Jurkat, Clone E6-1 (cell line): Measurements from ENCODE around the gene MYBPC1.
"Not testable (repeated sequence)": the region's sequence is repeated elsewhere in the genome, so short reads cannot be mapped to it uniquely, and the experiment has no call there.

Source experiments
- DNase-seq: peaks from one replicate; pipeline ENCODE4 v3.0.0-alpha.2; 2011; ENCODE audit warnings: low read depth, low spot score
- H3K4me3 ChIP-seq: 2 replicates; pipeline ENCODE4 v1.5.1; 2011; ENCODE audit warnings: mild to moderate bottlenecking, low read length, control low read depth, moderate library complexity

The MYBPC1 gene

GRCh38 chr12:101680240-101680639 lies 85.5 kb downstream of the MYBPC1 start:
- no peak for DNase-seq
- no peak overlapping the region for H3K4me3 ChIP-seq

- DNase-seq, result no peak
- H3K4me3 ChIP-seq, result no peak overlapping the region
Observed at GRCh38 chr12:101680647-101681046, 85.9 kb downstream of the MYBPC1 start.

DNA sequence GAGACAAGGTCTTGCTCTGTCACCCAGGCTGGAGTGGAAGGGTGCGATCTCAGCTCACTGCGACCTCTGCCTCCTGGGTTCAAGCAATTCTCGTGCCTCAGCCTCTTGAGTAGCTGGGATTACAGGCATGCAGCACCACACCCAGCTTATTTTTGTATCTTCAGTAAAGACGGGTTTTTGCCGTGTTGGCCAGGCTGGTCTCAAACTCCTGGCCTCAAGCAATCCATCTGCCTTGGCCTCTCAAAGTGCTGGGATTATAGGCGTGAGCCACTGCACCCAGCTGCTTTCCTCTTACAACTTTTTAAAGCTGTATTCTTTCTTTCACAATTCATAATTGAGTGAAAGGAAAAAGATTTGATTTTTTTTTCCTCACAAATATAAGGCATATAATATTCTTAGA lies 86.9 kb downstream of the MYBPC1 start:
- not testable (repeated sequence) for DNase-seq, H3K4me3 ChIP-seq

GRCh38 chr12:101685092-101685491 lies 90.3 kb downstream of the MYBPC1 start:
- H3K4me3 ChIP-seq, result no peak overlapping the region
- no peak for DNase-seq

GRCh38 chr12:101686176-101686575 lies 91.4 kb downstream of the MYBPC1 start:
- no peak overlapping the region for H3K4me3 ChIP-seq
- DNase-seq, result no peak

DNA sequence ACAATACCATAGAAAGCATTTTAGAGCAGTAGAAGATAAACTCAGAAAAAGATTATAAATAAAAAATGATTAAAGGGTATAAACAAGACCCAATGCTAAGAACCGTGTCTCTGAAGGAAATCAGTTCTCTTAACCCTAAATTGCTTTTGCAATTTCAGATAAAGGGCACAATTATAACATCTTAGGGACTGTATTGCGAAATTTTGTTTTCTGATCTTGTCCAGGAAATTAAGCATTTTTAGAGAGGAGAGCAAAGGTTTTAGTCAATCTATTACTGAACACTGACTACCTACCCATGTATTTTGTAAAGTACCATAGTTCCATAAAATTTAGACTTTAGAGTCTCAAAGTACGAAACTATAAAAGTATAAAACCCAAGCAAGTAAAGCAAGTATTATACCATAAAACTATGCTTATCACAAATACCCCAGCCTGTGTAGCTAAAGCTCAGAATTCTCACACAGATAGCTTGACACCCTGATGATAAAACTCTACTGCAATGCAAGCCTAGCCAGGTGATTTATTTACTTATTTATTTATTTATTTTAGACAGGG lies 95.8 kb downstream of the MYBPC1 start:
- no peak for DNase-seq
- no peak overlapping the region for H3K4me3 ChIP-seq

GRCh38 chr12:101691503-101692096 lies 96.8 kb downstream of the MYBPC1 start:
- no peak for DNase-seq

GRCh38 chr12:101694297-101694848 lies 99.6 kb downstream of the MYBPC1 start:
- no peak overlapping the region for H3K4me3 ChIP-seq
- no peak for DNase-seq

More at GRCh38 chr12:101691503-101692096, 96.8 kb downstream of the MYBPC1 start:
- no peak overlapping the region for H3K4me3 ChIP-seq

- DNase-seq, result no peak
- H3K4me3 ChIP-seq, result no peak overlapping the region
Observed at GRCh38 chr12:101694986-101695385, 100.2 kb downstream of the MYBPC1 start.

DNA sequence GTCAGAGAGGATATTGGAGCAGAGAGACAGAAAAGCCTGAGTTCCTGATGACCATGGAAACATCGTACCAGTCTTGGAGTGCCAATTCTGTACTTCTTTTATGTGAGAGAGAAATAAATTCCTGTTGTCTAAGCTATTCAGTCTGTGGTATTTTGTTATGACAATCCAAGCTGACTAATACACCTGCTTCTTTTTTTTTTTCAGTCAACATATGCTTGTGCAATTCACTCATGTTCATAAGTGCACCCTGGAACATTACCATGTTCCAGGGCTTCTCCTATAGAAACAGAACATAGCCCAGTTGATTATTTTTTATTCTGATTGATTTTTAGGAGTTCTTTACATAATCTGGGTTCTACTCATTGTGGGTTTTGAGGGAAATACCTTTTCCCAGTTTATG lies 100.9 kb downstream of the MYBPC1 start:
- no peak overlapping the region for H3K4me3 ChIP-seq
- DNase-seq, result no peak

- no peak for DNase-seq
Observed at GRCh38 chr12:101696251-101697196, 101.8 kb downstream of the MYBPC1 start.

GRCh38 chr12:101697197-101697929 lies 102.6 kb downstream of the MYBPC1 start, which contains the start of gene CHPT1:
Gene CHPT1 (plus strand): TSS chr12:101697640. CDS start chr12:101697862, 222 bp downstream.
- H3K4me3 ChIP-seq, result peak within 1 kb of the TSS; percentile 76
- no peak for DNase-seq

More at GRCh38 chr12:101696251-101697196, 101.8 kb downstream of the MYBPC1 start:
- peak overlapping the region; percentile 76 for H3K4me3 ChIP-seq

DNA sequence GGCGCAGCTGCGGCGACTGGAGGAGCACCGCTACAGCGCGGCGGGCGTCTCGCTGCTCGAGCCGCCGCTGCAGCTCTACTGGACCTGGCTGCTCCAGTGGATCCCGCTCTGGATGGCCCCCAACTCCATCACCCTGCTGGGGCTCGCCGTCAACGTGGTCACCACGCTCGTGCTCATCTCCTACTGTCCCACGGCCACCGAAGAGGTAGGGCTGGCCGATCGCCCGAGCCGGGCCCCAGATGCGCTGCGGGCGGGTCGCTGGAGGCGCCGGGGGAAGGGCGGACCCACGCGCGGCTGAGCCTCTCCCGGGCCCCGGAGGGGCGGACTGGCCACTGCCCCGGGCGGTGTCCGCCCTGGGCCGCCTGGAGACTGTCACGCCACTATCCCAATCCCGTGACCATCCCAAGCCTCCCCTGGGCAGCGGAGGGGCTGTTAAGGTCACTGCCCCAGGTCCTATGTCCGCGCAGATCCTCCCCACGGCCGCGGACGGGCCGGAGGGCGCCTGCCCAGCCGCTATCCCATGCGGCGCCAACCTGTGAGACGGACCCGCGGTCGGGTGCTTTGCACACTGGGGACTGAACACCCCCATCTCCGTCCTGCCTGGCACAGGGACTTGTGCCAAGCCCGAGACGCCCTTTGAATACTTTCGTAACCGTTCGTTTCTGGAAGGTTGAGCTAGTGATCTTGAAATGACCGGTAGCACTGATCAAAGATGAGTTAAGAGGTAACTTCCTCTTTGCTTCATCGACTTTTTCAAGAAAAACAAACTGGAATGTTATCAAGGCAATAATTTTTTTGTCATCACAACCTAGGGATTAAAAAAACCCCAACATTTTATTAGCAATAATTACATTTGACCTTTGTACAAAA lies 103.4 kb downstream of the MYBPC1 start:
- peak overlapping the region; percentile 76 for H3K4me3 ChIP-seq
- no peak for DNase-seq

DNA sequence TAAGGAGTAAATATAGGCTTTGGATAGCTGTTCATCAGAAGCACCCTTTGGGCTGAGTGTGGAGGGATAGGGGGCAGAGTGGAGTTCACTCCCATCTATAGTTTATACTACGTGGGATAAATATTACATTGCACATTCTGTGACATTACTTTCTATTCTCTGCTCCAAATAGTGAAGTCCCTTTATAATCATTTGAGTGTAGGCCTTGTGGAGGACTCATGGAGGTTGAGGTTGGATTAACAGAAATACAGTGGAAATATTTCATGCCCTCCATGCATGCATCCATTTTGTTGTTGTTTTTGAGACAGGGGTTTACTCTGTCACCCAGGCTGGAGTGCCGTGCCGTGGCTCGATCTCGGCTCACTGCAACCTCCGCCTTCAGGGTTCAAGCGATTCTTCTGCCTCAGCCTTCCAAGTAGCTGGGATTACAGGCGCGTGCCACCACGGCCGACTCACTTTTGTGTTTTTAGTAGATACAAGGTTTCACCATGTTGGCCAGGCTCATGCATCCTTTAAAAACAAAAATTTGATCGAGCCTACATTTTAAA lies 104.1 kb downstream of the MYBPC1 start:
- no peak for DNase-seq
- H3K4me3 ChIP-seq, result no peak overlapping the region

DNA sequence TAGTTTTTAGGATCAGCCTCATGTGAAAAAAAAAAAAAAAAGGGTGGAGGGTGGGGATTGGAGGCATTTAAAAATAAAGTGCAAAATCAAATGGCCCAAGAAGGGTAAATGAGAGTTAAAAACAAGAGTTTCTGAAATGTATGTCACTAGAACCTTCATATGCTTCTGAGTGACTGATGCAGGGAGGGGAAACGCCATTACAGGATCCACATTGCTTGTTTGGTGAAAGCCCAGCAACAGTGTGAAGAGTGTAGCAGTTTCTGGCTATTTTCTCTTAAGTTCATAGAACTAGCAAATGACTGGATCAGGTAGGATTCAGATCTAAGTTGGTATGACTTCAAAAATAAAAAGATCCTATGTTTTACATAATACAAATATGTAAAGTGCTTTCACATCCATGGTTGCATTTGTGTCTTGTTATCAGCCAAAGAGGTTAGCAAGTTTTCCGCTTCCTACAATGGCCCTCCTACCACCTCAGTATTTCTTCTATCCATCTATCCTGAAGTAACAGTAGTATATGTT lies 105.6 kb downstream of the MYBPC1 start:
- no peak overlapping the region for H3K4me3 ChIP-seq
- no peak for DNase-seq

DNA sequence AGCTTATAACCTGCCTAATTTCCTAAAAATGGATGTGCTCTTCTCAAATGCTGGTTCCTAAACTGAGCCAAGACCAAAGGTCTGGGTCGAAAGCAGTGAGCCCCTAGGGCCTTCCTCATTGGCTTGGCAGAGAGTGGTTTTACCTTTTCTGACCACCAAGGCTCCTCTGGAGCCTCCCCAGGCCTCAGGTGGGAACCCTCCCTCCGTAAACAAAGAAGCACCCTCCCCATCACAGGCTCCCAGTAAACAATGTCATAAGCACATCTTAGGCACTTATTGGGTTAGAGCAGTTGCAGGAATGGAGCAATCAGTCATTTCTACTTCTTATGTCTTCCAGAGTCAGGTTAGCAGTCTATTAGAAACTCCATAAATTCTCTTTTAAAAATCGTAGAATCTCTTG lies 108.7 kb downstream of the MYBPC1 start:
- H3K4me3 ChIP-seq, result no peak overlapping the region
- DNase-seq, result no peak

- DNase-seq, result no peak
- no peak overlapping the region for H3K4me3 ChIP-seq
Observed at GRCh38 chr12:101706403-101706802, 111.6 kb downstream of the MYBPC1 start.
